Glutamatergic neuron (in vitro differentiated cells): Measurements from ENCODE around the gene CSH1. TPM values are rescaled to one million over a fixed set of nuclear protein-coding genes. Genes with fewer than 3 reads are reported as not detected.
"Not testable (repeated sequence)": the region's sequence is repeated elsewhere in the genome, so short reads cannot be mapped to it uniquely, and the experiment has no call there.

Experiments
- DNase-seq: peaks from one replicate; pipeline ENCODE4 v3.0.0; 2022
- H3K27ac Mint-ChIP-seq: one replicate; pipeline ENCODE4 v1.8.0; 2020; ENCODE audit warnings: mild to moderate bottlenecking, mixed read lengths, inconsistent platforms; ENCODE audit not compliant: unreplicated experiment
- H3K27me3 Mint-ChIP-seq: one replicate; pipeline ENCODE4 v1.8.0; 2020; ENCODE audit warnings: mild to moderate bottlenecking, moderate library complexity, mixed read lengths, inconsistent platforms; ENCODE audit not compliant: unreplicated experiment
- H3K36me3 Mint-ChIP-seq: one replicate; pipeline ENCODE4 v1.8.0; 2020; ENCODE audit warnings: mild to moderate bottlenecking, mixed read lengths, inconsistent platforms; ENCODE audit not compliant: unreplicated experiment
- H3K4me1 Mint-ChIP-seq: one replicate; pipeline ENCODE4 v1.8.0; 2020; ENCODE audit warnings: mild to moderate bottlenecking, low read depth, mixed read lengths, inconsistent platforms; ENCODE audit not compliant: unreplicated experiment
- H3K4me3 Mint-ChIP-seq: one replicate; pipeline ENCODE4 v1.8.0; 2020; ENCODE audit warnings: mild to moderate bottlenecking, mixed read lengths, inconsistent platforms; ENCODE audit not compliant: unreplicated experiment
- H3K9me3 Mint-ChIP-seq: one replicate; pipeline ENCODE4 v1.8.0; 2020; ENCODE audit warnings: mild to moderate bottlenecking, moderate library complexity, mixed read lengths, inconsistent platforms; ENCODE audit not compliant: unreplicated experiment
- long read RNA-seq: library from polyadenylated mRNA; unstranded; transcript quantifications from one replicate; pipeline ENCODE4 v2.0.0, GENCODE V29; 2020; ENCODE audit not compliant: unreplicated experiment
- total RNA-seq: library from RNA; stranded (reverse); fragmentation: NEBNext Ultra II Directional; extraction: Animal tissue kit (Norgen Biotek cat#: 25700); gene quantifications from one replicate; pipeline ENCODE4 v1.2.1, GENCODE V29; 2021; ENCODE audit not compliant: unreplicated experiment
- TF ChIP-seq, protein P1 (sequence below): fragments of 200-600 bp; sonication (generic); IDR thresholded peaks from one replicate; pipeline ENCODE4 v1.5.0; 2021; ENCODE audit not compliant: partially characterized antibody, unreplicated experiment

The CSH1 gene
- not detected for total RNA-seq
- long read RNA-seq, result 0 reads

DNA sequence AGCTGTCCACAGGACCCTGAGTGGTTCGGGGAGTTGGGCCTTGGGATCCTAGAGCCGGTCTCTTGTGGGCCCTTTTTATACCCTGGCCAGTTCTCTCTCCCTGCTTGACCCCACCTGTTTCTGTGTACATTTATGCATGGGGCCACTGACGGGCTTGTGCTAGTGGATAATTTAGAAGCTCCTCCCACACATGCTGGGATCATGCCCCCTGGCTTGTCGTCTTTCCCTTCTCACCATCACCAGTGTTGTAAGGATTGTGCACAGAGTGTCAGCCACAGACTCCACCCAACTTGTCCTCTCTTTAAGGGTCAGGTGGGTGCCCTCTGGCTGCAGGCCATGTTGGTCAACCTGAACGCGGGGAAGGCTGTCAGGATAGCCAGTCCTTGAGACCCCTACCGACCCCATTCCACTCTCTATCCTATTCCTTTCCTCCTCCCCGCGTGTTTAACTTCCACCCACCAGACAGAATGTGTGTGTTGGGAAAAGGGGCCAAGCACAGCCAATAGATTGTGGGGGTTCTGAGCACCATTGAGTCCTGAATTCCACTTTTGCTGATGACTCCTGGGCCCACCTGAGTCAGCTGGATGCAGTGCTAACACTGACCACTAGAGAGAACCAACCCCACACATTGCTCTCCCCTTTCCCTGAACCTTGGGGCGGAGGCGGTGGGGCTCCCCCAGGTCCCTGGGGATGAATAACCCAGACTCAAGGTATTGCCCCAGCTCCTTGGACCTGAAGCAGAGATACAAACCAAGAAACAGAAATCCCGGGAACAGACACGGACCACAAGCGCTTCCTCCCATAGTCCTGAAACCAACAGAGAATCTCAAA lies at the start of gene CSH1:
Gene CSH1, minus strand, starts transcription at position 51 of the 831 bp plus-strand sequence. CDS start 63 bp downstream, outside the sequence.
- not testable (repeated sequence) for H3K36me3 Mint-ChIP-seq, H3K27ac Mint-ChIP-seq, H3K4me3 Mint-ChIP-seq, H3K9me3 Mint-ChIP-seq, DNase-seq, H3K27me3 Mint-ChIP-seq
- H3K4me1 Mint-ChIP-seq, result peaks cover 19% of the 10 kb centered on the region

DNA sequence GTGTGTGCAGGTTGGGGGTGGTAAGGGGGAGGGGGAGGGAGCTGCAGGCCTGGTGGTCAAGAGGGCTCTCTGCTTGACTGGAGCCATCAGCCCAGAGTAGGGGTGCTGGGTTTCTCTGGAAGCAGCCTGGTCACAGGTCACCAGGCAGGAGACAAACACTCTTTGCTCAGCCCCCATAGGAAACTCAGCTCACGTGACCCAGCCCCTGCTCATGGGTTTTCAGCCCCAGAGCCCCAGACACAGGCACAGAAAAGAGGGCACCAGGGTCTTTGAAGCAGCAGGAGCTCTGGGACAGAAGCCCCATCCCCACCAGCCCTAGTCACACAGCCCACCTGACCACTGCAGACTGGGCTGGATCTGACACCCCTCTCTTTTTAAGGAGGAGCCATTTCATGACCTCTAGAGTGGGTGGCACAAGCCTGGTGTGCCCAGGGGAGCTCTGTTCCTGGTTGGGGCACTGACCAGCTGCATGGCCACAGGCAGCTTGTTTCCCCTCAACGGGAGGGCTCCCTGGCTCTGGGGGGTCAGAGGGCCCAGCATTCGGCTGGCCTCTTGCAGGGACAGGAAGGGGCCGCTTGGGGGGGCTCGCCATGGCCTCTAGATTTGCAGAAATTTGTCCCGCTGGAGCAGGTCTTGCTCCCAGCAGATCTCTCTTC lies 49.5 kb upstream of the CSH1 start:
- no peaks in the 10 kb centered on the region for H3K36me3 Mint-ChIP-seq
- TF ChIP-seq, protein P1, sequence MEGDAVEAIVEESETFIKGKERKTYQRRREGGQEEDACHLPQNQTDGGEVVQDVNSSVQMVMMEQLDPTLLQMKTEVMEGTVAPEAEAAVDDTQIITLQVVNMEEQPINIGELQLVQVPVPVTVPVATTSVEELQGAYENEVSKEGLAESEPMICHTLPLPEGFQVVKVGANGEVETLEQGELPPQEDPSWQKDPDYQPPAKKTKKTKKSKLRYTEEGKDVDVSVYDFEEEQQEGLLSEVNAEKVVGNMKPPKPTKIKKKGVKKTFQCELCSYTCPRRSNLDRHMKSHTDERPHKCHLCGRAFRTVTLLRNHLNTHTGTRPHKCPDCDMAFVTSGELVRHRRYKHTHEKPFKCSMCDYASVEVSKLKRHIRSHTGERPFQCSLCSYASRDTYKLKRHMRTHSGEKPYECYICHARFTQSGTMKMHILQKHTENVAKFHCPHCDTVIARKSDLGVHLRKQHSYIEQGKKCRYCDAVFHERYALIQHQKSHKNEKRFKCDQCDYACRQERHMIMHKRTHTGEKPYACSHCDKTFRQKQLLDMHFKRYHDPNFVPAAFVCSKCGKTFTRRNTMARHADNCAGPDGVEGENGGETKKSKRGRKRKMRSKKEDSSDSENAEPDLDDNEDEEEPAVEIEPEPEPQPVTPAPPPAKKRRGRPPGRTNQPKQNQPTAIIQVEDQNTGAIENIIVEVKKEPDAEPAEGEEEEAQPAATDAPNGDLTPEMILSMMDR, result no peak
- no peak for DNase-seq
- H3K4me3 Mint-ChIP-seq, result no peak overlapping the region
- peaks cover 8% of the 10 kb centered on the region for H3K27me3 Mint-ChIP-seq
- H3K4me1 Mint-ChIP-seq, result peaks cover 3% of the 10 kb centered on the region
- peaks cover 5% of the 10 kb centered on the region for H3K9me3 Mint-ChIP-seq
- H3K27ac Mint-ChIP-seq, result no peak overlapping the region

DNA sequence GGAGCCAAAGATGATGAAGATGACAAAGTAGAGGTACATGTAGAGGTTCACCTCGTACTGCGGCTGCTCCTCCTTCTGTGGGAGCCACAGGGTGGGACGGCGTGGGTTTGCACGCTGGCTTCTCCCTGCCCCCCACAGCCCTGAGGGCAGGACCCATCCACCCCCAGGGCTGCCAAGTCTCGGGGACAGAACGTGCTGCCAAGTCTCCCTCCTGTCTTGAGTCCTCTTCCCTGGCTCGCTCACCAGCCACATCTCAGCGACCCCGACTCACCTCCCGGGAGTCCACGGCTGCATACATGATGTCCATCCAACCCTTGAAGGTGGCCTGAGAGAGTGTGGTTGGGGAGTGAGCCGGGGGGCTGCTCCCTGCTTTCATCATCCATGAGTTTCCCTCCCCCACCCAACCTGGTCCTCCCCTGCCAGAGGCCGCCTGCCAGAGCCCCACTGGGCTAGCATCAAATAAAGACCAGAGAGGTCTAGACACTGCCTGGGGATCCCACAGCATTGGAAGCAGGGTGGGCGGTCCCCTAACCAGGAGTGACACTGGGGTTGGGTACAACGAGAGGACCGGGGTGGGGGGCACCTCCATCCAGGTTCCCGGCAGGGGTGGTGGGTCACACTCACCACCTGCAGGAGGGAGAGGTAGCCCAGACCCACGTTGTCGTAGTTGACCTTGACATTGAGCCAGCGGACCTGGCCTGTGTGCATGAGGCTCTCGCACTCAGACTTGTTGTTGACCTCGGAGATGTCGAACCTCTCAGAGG lies 48.5 kb upstream of the CSH1 start:
- H3K27ac Mint-ChIP-seq, result no peak overlapping the region
- H3K9me3 Mint-ChIP-seq, result peaks cover 5% of the 10 kb centered on the region
- no peaks in the 10 kb centered on the region for H3K36me3 Mint-ChIP-seq
- DNase-seq, result no peak
- H3K4me3 Mint-ChIP-seq, result no peak overlapping the region
- peaks cover 3% of the 10 kb centered on the region for H3K4me1 Mint-ChIP-seq
- TF ChIP-seq, protein P1, result no peak
- peaks cover 6% of the 10 kb centered on the region for H3K27me3 Mint-ChIP-seq

DNA sequence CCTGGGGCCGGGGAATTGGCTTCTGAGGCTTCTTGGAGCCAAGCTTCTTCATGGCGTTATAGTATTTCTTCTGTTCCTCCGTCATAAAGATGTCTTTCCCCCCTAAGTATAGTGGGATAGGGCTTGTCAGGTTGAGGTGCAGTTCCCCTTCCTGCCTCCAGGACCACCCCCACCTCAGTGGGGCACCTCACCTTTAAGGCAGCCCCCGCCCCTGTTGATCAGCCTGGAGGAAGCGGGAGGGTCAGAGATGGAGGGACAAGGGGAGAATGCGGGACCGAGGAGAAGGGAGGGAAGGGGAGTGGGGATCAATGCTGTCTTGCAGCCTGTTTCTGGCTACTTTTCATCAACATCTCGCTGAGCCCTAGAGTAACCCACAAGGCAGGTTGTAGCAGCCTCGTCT lies 47.4 kb upstream of the CSH1 start:
- peaks cover 7% of the 10 kb centered on the region for H3K9me3 Mint-ChIP-seq
- TF ChIP-seq, protein P1, result peak; percentile 55
- DNase-seq, result no peak
- H3K4me3 Mint-ChIP-seq, result no peak overlapping the region
- H3K36me3 Mint-ChIP-seq, result no peaks in the 10 kb centered on the region
- H3K27ac Mint-ChIP-seq, result no peak overlapping the region
- peaks cover 8% of the 10 kb centered on the region for H3K27me3 Mint-ChIP-seq
- peaks cover 3% of the 10 kb centered on the region for H3K4me1 Mint-ChIP-seq

DNA sequence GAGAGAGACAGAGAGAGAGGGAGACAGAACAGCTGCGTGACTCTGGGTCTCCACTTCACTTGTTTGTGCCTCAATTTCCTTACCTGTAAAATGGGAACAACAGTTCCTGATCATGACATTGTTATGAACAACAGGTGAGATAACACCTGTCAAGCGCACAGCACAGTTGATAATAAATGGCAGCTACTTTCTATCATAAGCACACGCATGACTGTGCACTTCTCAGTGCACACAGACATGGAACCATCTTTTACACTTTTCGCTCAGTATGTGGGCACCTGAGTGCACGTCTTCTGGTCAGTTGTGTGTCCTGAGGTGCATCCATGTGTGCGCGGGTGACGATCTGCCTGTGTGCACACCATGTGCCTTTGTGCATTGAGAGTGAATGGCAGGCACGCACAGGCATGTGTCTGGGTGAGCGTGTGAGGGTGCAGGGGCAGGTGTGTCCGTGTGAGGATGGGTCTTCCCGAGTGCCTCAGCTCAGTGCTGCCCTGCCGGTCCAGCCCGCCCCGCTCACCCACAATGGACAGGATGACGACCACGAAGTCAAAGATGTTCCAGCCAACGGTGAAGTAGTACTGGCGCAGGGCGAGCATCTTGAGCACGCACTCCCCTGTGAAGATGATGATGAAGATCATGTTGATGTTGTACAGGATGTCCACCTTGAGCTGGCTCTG lies 46.1 kb upstream of the CSH1 start:
- TF ChIP-seq, protein P1, result no peak
- Mint-ChIP-seq H3K27ac (no peak overlapping the region), H3K4me3 (no peak overlapping the region), H3K4me1 (peaks cover 5% of the 10 kb centered on the region), H3K36me3 (no peaks in the 10 kb centered on the region), H3K9me3 (peaks cover 7% of the 10 kb centered on the region), H3K27me3 (peaks cover 8% of the 10 kb centered on the region)
- no peak for DNase-seq
